ENCODE measurements around the gene PSMD4.

Gene PSMD4

DNA sequence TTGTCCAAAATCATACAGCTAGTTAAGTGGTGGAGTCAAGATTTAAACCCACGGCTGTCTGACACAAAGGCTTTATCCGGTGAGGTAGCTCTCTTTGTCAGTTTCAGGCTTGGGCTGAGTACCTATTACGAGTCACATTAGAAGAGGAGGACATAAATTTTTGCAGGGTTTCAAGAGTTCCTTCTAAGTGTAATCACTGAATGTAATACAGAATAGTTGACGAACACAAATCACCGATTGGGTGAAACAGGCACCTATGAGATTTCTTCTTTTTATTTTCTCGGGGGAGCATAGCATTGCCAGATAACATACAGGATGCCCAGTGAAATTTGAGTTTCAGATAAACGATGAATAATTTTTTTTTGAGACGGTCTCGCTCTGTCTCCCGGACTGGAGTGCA is 847 bp downstream of the PSMD4 start:
- peak; percentile 4; the same call in 2 of the 3 replicates for ATAC-seq
- TF ChIP-seq, protein P1, sequence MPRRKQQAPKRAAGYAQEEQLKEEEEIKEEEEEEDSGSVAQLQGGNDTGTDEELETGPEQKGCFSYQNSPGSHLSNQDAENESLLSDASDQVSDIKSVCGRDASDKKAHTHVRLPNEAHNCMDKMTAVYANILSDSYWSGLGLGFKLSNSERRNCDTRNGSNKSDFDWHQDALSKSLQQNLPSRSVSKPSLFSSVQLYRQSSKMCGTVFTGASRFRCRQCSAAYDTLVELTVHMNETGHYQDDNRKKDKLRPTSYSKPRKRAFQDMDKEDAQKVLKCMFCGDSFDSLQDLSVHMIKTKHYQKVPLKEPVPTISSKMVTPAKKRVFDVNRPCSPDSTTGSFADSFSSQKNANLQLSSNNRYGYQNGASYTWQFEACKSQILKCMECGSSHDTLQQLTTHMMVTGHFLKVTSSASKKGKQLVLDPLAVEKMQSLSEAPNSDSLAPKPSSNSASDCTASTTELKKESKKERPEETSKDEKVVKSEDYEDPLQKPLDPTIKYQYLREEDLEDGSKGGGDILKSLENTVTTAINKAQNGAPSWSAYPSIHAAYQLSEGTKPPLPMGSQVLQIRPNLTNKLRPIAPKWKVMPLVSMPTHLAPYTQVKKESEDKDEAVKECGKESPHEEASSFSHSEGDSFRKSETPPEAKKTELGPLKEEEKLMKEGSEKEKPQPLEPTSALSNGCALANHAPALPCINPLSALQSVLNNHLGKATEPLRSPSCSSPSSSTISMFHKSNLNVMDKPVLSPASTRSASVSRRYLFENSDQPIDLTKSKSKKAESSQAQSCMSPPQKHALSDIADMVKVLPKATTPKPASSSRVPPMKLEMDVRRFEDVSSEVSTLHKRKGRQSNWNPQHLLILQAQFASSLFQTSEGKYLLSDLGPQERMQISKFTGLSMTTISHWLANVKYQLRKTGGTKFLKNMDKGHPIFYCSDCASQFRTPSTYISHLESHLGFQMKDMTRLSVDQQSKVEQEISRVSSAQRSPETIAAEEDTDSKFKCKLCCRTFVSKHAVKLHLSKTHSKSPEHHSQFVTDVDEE (CRISPR knock-in tag; IDR thresholded peaks at IDR 0.05): no peak
- TF ChIP-seq BACH2 (CRISPR knock-in tag; IDR thresholded peaks at IDR 0.05; ENCODE audit: borderline replicate concordance) (no peak), OSR1 (CRISPR knock-in tag; IDR thresholded peaks at IDR 0.05) (no peak), ZNF70 (CRISPR knock-in tag; IDR thresholded peaks at IDR 0.05) (no peak), ARNTL (CRISPR knock-in tag; IDR thresholded peaks at IDR 0.05; ENCODE audit: borderline replicate concordance, low read depth) (no peak), ZFP3 (CRISPR knock-in tag; IDR thresholded peaks at IDR 0.05) (no peak), ISL1 (CRISPR knock-in tag; IDR thresholded peaks at IDR 0.05) (no peak), ZFP30 (CRISPR knock-in tag; IDR thresholded peaks at IDR 0.05) (no peak), CSDC2 (CRISPR knock-in tag; IDR thresholded peaks at IDR 0.05) (no peak), ZC3H10 (CRISPR knock-in tag; IDR thresholded peaks at IDR 0.05) (no peak), RARB (CRISPR knock-in tag; IDR thresholded peaks at IDR 0.05) (no peak), GLIS3 (CRISPR knock-in tag; IDR thresholded peaks at IDR 0.05) (no peak), SNAI2 (CRISPR knock-in tag; IDR thresholded peaks at IDR 0.05) (no peak)
- TF ChIP-seq, protein P2, sequence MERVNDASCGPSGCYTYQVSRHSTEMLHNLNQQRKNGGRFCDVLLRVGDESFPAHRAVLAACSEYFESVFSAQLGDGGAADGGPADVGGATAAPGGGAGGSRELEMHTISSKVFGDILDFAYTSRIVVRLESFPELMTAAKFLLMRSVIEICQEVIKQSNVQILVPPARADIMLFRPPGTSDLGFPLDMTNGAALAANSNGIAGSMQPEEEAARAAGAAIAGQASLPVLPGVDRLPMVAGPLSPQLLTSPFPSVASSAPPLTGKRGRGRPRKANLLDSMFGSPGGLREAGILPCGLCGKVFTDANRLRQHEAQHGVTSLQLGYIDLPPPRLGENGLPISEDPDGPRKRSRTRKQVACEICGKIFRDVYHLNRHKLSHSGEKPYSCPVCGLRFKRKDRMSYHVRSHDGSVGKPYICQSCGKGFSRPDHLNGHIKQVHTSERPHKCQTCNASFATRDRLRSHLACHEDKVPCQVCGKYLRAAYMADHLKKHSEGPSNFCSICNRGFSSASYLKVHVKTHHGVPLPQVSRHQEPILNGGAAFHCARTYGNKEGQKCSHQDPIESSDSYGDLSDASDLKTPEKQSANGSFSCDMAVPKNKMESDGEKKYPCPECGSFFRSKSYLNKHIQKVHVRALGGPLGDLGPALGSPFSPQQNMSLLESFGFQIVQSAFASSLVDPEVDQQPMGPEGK (CRISPR knock-in tag; IDR thresholded peaks at IDR 0.05; ENCODE audit: borderline replicate concordance): no peak

DNA sequence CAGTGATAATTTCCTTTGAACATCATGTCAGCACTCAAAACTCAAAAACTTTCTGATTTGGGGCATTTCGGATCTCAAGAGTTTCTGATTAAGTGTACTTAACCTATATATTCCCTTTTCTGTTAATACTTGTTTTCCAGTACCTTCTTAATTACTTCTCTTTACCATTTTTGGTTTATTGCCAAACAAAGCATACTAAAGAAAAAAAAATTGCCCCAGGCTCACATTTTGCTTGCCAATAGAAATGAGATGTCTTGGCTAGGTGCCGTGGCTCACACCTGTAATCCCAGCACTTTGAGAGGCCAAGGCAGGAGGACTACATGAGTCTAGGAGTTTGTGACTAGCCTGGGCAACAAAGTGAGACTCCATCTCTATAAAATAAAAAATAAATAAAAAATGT is 4.8 kb downstream of the PSMD4 start:
- ATAC-seq: no peak
- TF ChIP-seq CSDC2 (CRISPR knock-in tag; IDR thresholded peaks at IDR 0.05) (no peak), BACH2 (CRISPR knock-in tag; IDR thresholded peaks at IDR 0.05; ENCODE audit: borderline replicate concordance) (no peak)

DNA sequence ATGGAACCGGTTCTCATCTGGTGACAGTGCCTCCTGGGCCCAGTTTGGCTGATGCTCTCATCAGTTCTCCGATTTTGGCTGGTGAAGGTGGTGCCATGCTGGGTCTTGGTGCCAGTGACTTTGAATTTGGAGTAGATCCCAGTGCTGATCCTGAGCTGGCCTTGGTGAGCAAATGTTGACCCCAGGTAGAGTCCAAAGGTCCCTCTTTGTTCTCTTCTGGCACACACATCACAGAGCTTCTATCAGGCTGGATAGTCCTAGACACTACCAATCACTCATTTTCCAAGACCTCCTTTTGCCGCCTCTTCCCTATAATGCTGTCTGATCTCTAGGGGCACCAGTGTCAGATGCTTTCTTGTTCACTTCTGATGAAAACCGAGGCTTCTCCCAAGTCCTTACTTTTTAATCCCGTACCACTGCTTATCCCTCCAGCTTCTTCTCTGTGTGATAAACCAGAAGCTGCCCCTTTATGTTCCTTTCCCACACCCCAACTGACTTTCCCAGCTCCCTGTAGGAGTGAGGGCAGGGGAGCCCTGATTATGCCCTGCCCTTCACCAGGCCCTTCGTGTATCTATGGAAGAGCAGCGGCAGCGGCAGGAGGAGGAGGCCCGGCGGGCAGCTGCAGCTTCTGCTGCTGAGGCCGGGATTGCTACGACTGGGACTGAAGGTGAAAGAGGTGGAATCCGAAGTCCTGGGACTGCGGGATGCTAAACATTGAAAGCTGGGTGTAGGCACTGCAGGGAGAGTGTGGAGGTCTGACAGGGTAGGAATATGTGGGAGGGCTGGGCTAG is 11.1 kb downstream of the PSMD4 start:
- TF ChIP-seq, protein P3, sequence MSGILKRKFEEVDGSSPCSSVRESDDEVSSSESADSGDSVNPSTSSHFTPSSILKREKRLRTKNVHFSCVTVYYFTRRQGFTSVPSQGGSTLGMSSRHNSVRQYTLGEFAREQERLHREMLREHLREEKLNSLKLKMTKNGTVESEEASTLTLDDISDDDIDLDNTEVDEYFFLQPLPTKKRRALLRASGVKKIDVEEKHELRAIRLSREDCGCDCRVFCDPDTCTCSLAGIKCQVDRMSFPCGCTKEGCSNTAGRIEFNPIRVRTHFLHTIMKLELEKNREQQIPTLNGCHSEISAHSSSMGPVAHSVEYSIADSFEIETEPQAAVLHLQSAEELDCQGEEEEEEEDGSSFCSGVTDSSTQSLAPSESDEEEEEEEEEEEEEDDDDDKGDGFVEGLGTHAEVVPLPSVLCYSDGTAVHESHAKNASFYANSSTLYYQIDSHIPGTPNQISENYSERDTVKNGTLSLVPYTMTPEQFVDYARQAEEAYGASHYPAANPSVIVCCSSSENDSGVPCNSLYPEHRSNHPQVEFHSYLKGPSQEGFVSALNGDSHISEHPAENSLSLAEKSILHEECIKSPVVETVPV (CRISPR knock-in tag; IDR thresholded peaks at IDR 0.05): no peak
- TF ChIP-seq ARNTL (CRISPR knock-in tag; IDR thresholded peaks at IDR 0.05; ENCODE audit: borderline replicate concordance, low read depth): no peak
- TF ChIP-seq CSDC2 (CRISPR knock-in tag; IDR thresholded peaks at IDR 0.05): no peak
- no peak for TF ChIP-seq OSR1 (CRISPR knock-in tag; IDR thresholded peaks at IDR 0.05)
- no peak for TF ChIP-seq ZC3H10 (CRISPR knock-in tag; IDR thresholded peaks at IDR 0.05)
- TF ChIP-seq TCF4 (CRISPR knock-in tag; IDR thresholded peaks at IDR 0.05; ENCODE audit: borderline replicate concordance): no peak
- no peak for TF ChIP-seq ZFP3 (CRISPR knock-in tag; IDR thresholded peaks at IDR 0.05)
- TF ChIP-seq, protein P2 (CRISPR knock-in tag; IDR thresholded peaks at IDR 0.05; ENCODE audit: borderline replicate concordance): no peak
- TF ChIP-seq TOX (CRISPR knock-in tag; IDR thresholded peaks at IDR 0.05; ENCODE audit: borderline replicate concordance): no peak
- no peak for TF ChIP-seq RARB (CRISPR knock-in tag; IDR thresholded peaks at IDR 0.05)
- TF ChIP-seq ZNF70 (CRISPR knock-in tag; IDR thresholded peaks at IDR 0.05): no peak
- TF ChIP-seq ZNF565 (CRISPR knock-in tag; conservative IDR thresholded peaks at IDR 0.05; ENCODE audit: low read depth): no peak
- no peak for ATAC-seq

DNA sequence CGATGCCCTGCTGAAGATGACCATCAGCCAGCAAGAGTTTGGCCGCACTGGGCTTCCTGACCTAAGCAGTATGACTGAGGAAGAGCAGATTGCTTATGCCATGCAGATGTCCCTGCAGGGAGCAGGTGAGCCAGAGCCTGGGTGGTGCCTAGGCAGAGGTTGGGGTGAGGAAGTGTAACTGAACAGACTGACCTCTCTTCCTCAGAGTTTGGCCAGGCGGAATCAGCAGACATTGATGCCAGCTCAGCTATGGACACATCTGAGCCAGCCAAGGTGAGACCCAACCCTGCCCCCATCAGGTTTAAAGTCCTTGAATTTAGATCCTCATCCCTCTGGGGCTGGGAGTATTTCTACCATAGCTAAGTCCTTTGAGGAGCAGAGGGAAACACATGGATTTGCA is 11.8 kb downstream of the PSMD4 start:
- no peak for TF ChIP-seq ZNF8 (CRISPR knock-in tag; IDR thresholded peaks at IDR 0.05)
- TF ChIP-seq ZNF565 (CRISPR knock-in tag; conservative IDR thresholded peaks at IDR 0.05; ENCODE audit: low read depth): no peak

More for the DNA sequence above, 11.8 kb downstream of the PSMD4 start:
- ATAC-seq: no peak

All from SK-N-SH treated with all-trans-retinoic acid at 6 μM for 48 hours (cell line).